Lung (tissue), 12 donors: Measurements from ENCODE around the gene PDK4. TPM values are rescaled to one million over a fixed set of nuclear protein-coding genes. Genes with fewer than 3 reads are reported as not detected.

Source experiments
- ATAC-seq: fragments of 200-7000 bp; cut with Tn5 transposase; one replicate; pipeline ENCODE4 v1.9.1; 2020; ENCODE audit warnings: moderate number of reproducible peaks; ENCODE audit not compliant: insufficient read depth, low FRiP score
- DNase-seq, 3 donors: peaks; one replicate each; pipeline ENCODE4 v3.0.0-alpha.2; 2013 to 2017
- H3K27ac ChIP-seq, 2 donors: one replicate each; pipeline ENCODE4 v1.5.1; 2013; ENCODE audit warnings: mild to moderate bottlenecking in 2 of 2, moderate library complexity in 2 of 2, control low read depth in 1 of 2, inconsistent platforms in 1 of 2, low read depth in 1 of 2, low read length in 1 of 2
- H3K27me3 ChIP-seq, 3 donors: one replicate each; pipeline ENCODE4 v1.5.1; 2013; ENCODE audit warnings: low read length in 2 of 3; ENCODE audit not compliant: control insufficient read depth in 3 of 3, insufficient read depth in 3 of 3
- H3K36me3 ChIP-seq, 4 donors: one replicate each; pipeline ENCODE4 v1.5.1; 2013; ENCODE audit warnings: low read length in 4 of 4, mild to moderate bottlenecking in 1 of 4, moderate library complexity in 1 of 4; ENCODE audit not compliant: control insufficient read depth in 4 of 4, insufficient read depth in 4 of 4
- H3K4me1 ChIP-seq, 5 donors: one replicate each; pipeline ENCODE4 v1.5.1; 2013; ENCODE audit warnings: low read length in 5 of 5, mild to moderate bottlenecking in 2 of 5, moderate library complexity in 1 of 5; ENCODE audit not compliant: control insufficient read depth in 5 of 5, insufficient read depth in 5 of 5
- H3K4me3 ChIP-seq: one replicate; pipeline ENCODE4 v1.5.1; 2013; ENCODE audit warnings: mild to moderate bottlenecking, control low read depth, moderate library complexity
- H3K9ac ChIP-seq, 2 donors: one replicate each; pipeline ENCODE4 v1.5.1; 2013; ENCODE audit warnings: low read length in 2 of 2, control low read depth in 1 of 2; ENCODE audit not compliant: insufficient read depth in 1 of 2
- H3K9me3 ChIP-seq, 4 donors: one replicate each; pipeline ENCODE4 v1.5.1; 2013; ENCODE audit warnings: low read length in 3 of 4, mild to moderate bottlenecking in 1 of 4, moderate library complexity in 1 of 4; ENCODE audit not compliant: control insufficient read depth in 4 of 4, insufficient read depth in 3 of 4
- WGBS, 2 donors: extraction: QIAGEN DNeasy Blood & Tissue Kit; methylation state at CpG; one replicate each; pipeline ENCODE4 v1.1.7; 2013; 5-methylcytosine and 5-hydroxymethylcytosine counted together
- polyA plus RNA-seq, 2 donors: library from polyadenylated mRNA; stranded (reverse); fragments of 200-250 nt; gene quantifications; one replicate each; pipeline ENCODE4 v1.2.1, GENCODE V29; 2013
- total RNA-seq, 2 donors: library from RNA; depleted of rRNA in 1 of 2; stranded (reverse); fragments of >200 nt in 1 of 2; gene quantifications; one replicate each; pipeline ENCODE4 v1.2.1, GENCODE V29; 2014 to 2021
- TF ChIP-seq, protein P1 (sequence below): IDR thresholded peaks from 2 replicates; pipeline ENCODE4 v1.5.1; 2012; ENCODE audit warnings: mild to moderate bottlenecking; ENCODE audit errors: control extremely low read depth, extremely low read depth
- donor health status: control.
- donor health status: control.
- donor health status: Bipolar disorder and iron deficiency.
- donor health status: healthy.
- donor health status: DM: yes; HTN: yes; CAD: no.

PDK4 gene
- total and polyA plus RNA-seq, 4 donors = 20.1 to 86.9 (median 35.1) TPM

DNA sequence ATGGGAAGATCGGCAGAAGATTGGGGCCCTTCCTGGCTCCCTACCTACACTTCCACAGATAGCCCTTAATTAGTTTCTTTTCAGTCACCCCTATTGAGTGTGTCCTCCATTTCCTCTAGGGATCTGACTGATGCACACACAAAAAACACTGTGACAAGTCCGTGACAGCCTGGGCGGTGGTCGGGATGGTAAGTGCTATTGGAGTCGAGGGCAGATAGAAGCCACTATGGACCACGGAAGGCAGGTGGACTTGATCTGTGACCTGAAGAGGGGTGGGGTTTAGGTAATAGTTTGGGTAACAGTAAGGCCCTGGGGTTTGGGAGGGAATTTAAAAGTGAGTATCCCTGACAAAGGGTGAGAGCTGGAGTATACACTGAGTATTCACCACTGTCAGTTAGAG is 53.0 kb downstream of the PDK4 start:
- Histone ChIP-seq H3K27ac (no peak overlapping the region), H3K36me3 (no peaks in the 10 kb centered on the region), H3K4me1 (peaks cover 1 to 18% (median 4%) of the 10 kb centered on the region in 5 donors), H3K9me3 (no peaks in the 10 kb centered on the region), H3K9ac (no peak overlapping the region), H3K27me3 (no peaks in the 10 kb centered on the region), H3K4me3 (no peak overlapping the region)
- DNase-seq = no peak
- 95% methylated on average over 6 of the region's 6 CpGs for WGBS, 2 donors
- TF ChIP-seq, protein P1, sequence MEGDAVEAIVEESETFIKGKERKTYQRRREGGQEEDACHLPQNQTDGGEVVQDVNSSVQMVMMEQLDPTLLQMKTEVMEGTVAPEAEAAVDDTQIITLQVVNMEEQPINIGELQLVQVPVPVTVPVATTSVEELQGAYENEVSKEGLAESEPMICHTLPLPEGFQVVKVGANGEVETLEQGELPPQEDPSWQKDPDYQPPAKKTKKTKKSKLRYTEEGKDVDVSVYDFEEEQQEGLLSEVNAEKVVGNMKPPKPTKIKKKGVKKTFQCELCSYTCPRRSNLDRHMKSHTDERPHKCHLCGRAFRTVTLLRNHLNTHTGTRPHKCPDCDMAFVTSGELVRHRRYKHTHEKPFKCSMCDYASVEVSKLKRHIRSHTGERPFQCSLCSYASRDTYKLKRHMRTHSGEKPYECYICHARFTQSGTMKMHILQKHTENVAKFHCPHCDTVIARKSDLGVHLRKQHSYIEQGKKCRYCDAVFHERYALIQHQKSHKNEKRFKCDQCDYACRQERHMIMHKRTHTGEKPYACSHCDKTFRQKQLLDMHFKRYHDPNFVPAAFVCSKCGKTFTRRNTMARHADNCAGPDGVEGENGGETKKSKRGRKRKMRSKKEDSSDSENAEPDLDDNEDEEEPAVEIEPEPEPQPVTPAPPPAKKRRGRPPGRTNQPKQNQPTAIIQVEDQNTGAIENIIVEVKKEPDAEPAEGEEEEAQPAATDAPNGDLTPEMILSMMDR = no peak
- ATAC-seq = no peak

DNA sequence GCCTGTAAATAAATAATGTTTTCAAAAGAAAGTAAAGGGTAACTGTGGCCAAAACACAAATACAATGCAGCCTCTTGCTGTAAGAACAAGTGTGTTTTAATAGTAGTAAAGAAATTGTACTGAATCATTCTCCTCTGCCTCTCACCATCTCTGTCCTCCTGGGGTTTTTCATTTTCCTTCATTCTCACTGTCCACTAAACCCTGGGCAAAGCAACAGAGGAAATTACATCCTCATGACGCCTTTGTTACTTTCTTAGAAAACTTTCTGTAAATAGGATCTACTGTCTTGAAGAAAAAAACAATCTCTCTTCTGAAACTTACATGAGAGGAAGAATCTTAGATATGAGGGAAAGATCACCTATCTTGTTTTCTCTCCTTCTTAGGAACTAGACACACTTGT is 56.0 kb downstream of the PDK4 start:
- ATAC-seq = no peak
- TF ChIP-seq, protein P1 = no peak

DNA sequence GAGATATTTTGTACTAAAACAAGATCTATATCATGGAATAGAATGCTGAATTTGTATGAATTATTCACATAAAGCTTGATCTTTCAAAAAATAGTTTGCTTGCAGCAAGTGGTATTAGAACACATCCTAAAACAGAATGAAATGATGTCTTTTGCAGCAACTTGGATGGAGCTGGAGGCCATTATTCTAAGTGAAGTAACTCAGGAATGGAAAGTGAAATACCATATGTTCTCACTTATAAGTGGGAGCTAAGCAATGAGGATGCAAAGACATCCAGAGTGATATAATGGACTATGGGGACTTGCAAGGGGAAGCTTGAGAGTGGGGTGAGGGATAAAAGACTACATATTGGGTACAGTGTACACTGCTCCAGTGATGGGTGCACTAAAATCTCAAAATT is 56.9 kb downstream of the PDK4 start:
- H3K27ac ChIP-seq = no peak overlapping the region
- H3K9ac ChIP-seq = no peak overlapping the region
- ATAC-seq (no peak), DNase-seq (no peak)
- no peaks in the 10 kb centered on the region for H3K27me3 ChIP-seq
- H3K4me1 ChIP-seq = no peaks in the 10 kb centered on the region
- H3K9me3 ChIP-seq = no peaks in the 10 kb centered on the region
- TF ChIP-seq, protein P1 = no peak
- H3K4me3 ChIP-seq = no peak overlapping the region
- no peaks in the 10 kb centered on the region for H3K36me3 ChIP-seq

More for the DNA sequence above, 56.0 kb downstream of the PDK4 start:
- WGBS, 2 donors = 79 to 88% methylated on average over 1 of the region's 1 CpG
- DNase-seq = no peak
- no peak overlapping the region for H3K9ac ChIP-seq
- H3K9me3 ChIP-seq = no peaks in the 10 kb centered on the region
- no peak overlapping the region for H3K4me3 ChIP-seq
- no peaks in the 10 kb centered on the region for H3K36me3 ChIP-seq
- H3K4me1 ChIP-seq = peaks cover 0 to 3% (median under 1%) of the 10 kb centered on the region in 5 donors
- no peaks in the 10 kb centered on the region for H3K27me3 ChIP-seq
- H3K27ac ChIP-seq = no peak overlapping the region

DNA sequence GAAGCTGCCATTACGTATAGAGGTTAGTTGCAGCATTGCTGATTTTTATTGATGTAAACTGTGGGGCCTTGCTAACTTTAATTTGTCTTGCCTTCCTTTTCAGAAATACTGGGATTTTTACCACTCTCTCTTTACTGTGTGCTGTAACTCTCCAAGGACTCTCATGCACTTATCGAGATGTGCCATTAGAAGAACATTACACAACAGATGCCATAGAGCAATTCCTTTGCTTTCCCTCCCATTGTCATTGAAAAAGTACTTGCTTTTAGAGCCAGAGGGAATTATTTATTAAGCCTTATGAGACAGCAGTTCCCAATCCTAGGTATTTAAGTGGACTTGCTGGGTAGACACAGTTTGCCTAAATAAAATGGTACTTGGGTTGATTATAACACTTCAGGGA is 58.8 kb downstream of the PDK4 start:
- no peak overlapping the region for H3K27ac ChIP-seq
- ATAC-seq = no peak
- H3K4me3 ChIP-seq = no peak overlapping the region
- TF ChIP-seq, protein P1 = no peak
- H3K27me3 ChIP-seq = no peaks in the 10 kb centered on the region
- DNase-seq = no peak
- no peaks in the 10 kb centered on the region for H3K36me3 ChIP-seq
- no peaks in the 10 kb centered on the region for H3K9me3 ChIP-seq
- 82 to 90% methylated on average over 2 of the region's 2 CpGs for WGBS, 2 donors
- no peak overlapping the region for H3K9ac ChIP-seq
- H3K4me1 ChIP-seq = no peaks in the 10 kb centered on the region
